ENCODE results near the gene ARSB. TPM values are rescaled to one million over a fixed set of nuclear protein-coding genes. Genes with fewer than 3 reads are reported as not detected.
A peak's percentile ranks its signal among the peaks of the same experiment; 100 is the strongest.

ARSB gene
- total and polyA plus RNA-seq, 12 donors = 1.7 to 21.4 (median 14.1) TPM

- Histone ChIP-seq H3K4me1 (peaks cover 0 to 7% (median 0%) of the 10 kb centered on the region in 9 donors), H3K36me3 (peaks cover 0 to 15% (median 0%) of the 10 kb centered on the region in 9 donors), H3K27ac (no peak overlapping the region), H3K27me3 (no peaks in the 10 kb centered on the region), H3K4me3 (no peak overlapping the region), H3K9me3 (no peaks in the 10 kb centered on the region)
- intact Hi-C loops (cut with DNase I) = loop anchor here in 3 of 10 donors (10.0 kb wide), 1 partner anchor 52 kb away; no protein-coding TSS in a partner anchor
- TF ChIP-seq CTCF (IDR thresholded peaks at IDR 0.05) = no peak
- ATAC-seq = no peak
- DNase-seq = no peak
- 89 to 95% methylated on average over 1 of the region's 1 CpG for WGBS, 2 donors
Measured at GRCh38 chr5:78956901-78957300, 28.2 kb downstream of the ARSB start.

GRCh38 chr5:78953092-78953800 is 31.9 kb downstream of the ARSB start:
- intact Hi-C loops (cut with DNase I) = loop anchor here in 3 of 10 donors (10.0 kb wide), 1 partner anchor 48 kb away; no protein-coding TSS in a partner anchor
- no peak for TF ChIP-seq CTCF (IDR thresholded peaks at IDR 0.05)
- 92 to 97% methylated on average over 4 of the region's 4 CpGs for WGBS, 2 donors
- no peaks in the 10 kb centered on the region for H3K9me3 ChIP-seq
- H3K27me3 ChIP-seq = no peaks in the 10 kb centered on the region
- H3K36me3 ChIP-seq = peaks cover 0 to 14% (median 0%) of the 10 kb centered on the region in 9 donors
- no peak overlapping the region for H3K4me3 ChIP-seq
- ATAC-seq (no peak), DNase-seq (no peak)
- H3K4me1 ChIP-seq = no peaks in the 10 kb centered on the region
- H3K27ac ChIP-seq = no peak overlapping the region

- no peaks in the 10 kb centered on the region for H3K4me1 ChIP-seq
- H3K4me3 ChIP-seq = no peak overlapping the region
- H3K9me3 ChIP-seq = no peaks in the 10 kb centered on the region
- ATAC-seq (no peak), DNase-seq (no peak)
- WGBS, 2 donors = 74 to 77% methylated on average over 9 of the region's 9 CpGs
- intact Hi-C loops (cut with DNase I) = no loop called here
- H3K27ac ChIP-seq = peak overlapping the region in 1 of 10 donors; percentile 8
- H3K36me3 ChIP-seq = no peaks in the 10 kb centered on the region
- no peaks in the 10 kb centered on the region for H3K27me3 ChIP-seq
- TF ChIP-seq CTCF (IDR thresholded peaks at IDR 0.05) = no peak
Measured at GRCh38 chr5:78930721-78931120, 54.4 kb downstream of the ARSB start.

GRCh38 chr5:78929833-78930232 is 55.3 kb downstream of the ARSB start:
- Histone ChIP-seq H3K27me3 (no peaks in the 10 kb centered on the region), H3K4me1 (no peaks in the 10 kb centered on the region), H3K9me3 (no peaks in the 10 kb centered on the region), H3K27ac (no peak overlapping the region), H3K4me3 (no peak overlapping the region), H3K36me3 (no peaks in the 10 kb centered on the region)
- ATAC-seq (no peak), DNase-seq (no peak)
- intact Hi-C loops (cut with DNase I) = no loop called here
- TF ChIP-seq CTCF (IDR thresholded peaks at IDR 0.05) = no peak
- 94 to 96% methylated on average over 4 of the region's 4 CpGs for WGBS, 2 donors

Data from heart right ventricle (tissue), 16 donors.